Prostate gland (tissue), 2 donors: ENCODE results near the gene KLHDC7B.

Source experiments
- POLR2A ChIP-seq: fragments of 450-650 bp; IDR thresholded peaks from one replicate; pipeline ENCODE4 v1.6.1; 2016; ENCODE audit warnings: antibody characterized with exemption, mild to moderate bottlenecking
- POLR2AphosphoS5 ChIP-seq: sonication (generic); formaldehyde crosslinking; IDR thresholded peaks from one replicate; pipeline ENCODE4 v1.6.1; 2017; ENCODE audit warnings: antibody characterized with exemption
- TF ChIP-seq, protein P1 (sequence below), 4 experiments: fragments of 200-600 bp in 2 of 4; fragments of 450-650 bp in 2 of 4; sonication (generic) in 2 of 4; IDR thresholded peaks; 1 replicate in 3 of 4; 2 replicates in 1 of 4; pipeline ENCODE4 v1.5.1; 2016 to 2019; ENCODE audit warnings: antibody characterized with exemption in 4 of 4, mild to moderate bottlenecking in 2 of 4, moderate library complexity in 2 of 4

DNA sequence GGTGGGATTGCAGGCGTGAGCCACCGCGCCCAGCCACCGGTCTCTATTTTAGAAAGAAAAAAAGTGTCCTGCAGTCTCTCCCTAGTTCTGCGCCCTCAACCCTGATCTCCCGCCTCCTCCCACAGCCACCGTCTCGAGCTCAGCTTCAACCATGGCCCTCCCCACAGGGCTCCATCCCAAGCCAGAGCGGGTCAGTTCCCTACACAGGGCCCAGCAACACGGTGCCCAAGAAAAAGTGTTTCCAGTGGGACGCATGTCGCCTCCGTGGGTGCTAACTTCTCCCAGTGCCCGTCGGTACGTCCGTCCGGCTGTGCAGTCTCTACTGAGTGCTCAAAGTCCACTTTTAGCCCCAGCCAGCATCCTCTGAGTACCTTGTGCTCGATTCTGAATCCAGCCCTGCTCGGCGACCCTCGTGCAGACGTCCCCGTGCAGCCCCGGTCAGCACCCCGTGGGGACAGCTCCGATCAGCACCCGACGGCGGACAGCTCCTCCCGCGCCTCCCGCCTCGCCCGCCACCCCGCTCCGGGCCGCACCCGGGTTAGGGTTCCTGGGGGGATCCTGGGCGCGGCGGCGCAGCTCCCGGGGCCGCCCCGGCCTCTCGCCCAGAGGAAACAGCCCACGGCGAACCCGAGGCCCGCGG lies 54.2 kb downstream of the KLHDC7B start:
- TF ChIP-seq, protein P1, sequence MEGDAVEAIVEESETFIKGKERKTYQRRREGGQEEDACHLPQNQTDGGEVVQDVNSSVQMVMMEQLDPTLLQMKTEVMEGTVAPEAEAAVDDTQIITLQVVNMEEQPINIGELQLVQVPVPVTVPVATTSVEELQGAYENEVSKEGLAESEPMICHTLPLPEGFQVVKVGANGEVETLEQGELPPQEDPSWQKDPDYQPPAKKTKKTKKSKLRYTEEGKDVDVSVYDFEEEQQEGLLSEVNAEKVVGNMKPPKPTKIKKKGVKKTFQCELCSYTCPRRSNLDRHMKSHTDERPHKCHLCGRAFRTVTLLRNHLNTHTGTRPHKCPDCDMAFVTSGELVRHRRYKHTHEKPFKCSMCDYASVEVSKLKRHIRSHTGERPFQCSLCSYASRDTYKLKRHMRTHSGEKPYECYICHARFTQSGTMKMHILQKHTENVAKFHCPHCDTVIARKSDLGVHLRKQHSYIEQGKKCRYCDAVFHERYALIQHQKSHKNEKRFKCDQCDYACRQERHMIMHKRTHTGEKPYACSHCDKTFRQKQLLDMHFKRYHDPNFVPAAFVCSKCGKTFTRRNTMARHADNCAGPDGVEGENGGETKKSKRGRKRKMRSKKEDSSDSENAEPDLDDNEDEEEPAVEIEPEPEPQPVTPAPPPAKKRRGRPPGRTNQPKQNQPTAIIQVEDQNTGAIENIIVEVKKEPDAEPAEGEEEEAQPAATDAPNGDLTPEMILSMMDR (IDR thresholded peaks at IDR 0.05): no peak
- no peak for TF ChIP-seq POLR2AphosphoS5
- TF ChIP-seq POLR2A: no peak
